ENCODE measurements around the gene IFI44. TPM values are rescaled to one million over a fixed set of nuclear protein-coding genes. Genes with fewer than 3 reads are reported as not detected.

The IFI44 gene
- 33.9 and 35.8 TPM in 2 replicates for total RNA-seq

DNA sequence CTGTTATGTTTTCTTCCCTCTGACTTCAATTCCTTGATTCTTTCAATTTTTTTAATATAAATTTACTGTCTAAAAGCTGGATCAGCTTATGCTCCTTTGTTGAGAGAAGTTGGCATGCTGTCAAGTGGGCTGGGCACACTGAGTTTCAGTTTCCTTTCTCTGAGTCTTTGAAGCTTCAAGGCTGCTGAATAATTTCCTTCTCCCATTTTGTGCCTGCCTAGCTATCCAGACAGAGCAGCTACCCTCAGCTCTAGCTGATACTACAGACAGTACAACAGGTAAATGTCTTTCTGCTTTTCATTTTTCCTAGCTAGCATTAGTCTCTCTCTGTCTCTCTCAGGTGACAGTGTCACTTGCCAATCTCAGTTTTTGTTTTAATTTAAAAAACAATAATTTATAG is at the start of gene IFI44:
TSS of gene IFI44 (plus strand) at position 204 of the 400 bp plus-strand sequence. CDS start 365 bp downstream, outside the sequence.
- peak within 1 kb of the TSS; percentile 72 for H2AFZ ChIP-seq (ENCODE audit: low read length)
- H3K9me3 ChIP-seq (ENCODE audit: low read depth, low read length): no peaks in the 10 kb centered on the region
- no peaks in the 10 kb centered on the region for H3K27me3 ChIP-seq (ENCODE audit: insufficient read depth, low read length)
- H3K27ac ChIP-seq (ENCODE audit: low read depth, low read length): peak within 1 kb of the TSS; percentile 12
- peaks cover 14% of the 10 kb centered on the region for H3K79me2 ChIP-seq (ENCODE audit: insufficient read depth, low read length)
- no peak for TF ChIP-seq CTCF (IDR thresholded peaks at IDR 0.05; ENCODE audit: extremely low read depth, low read depth, low read length)
- peaks cover 2% of the 10 kb centered on the region for H3K4me1 ChIP-seq (ENCODE audit: insufficient read depth, low read length)
- peak within 1 kb of the TSS; percentile 76 for H3K4me2 ChIP-seq (ENCODE audit: insufficient read depth, low read length)
- peak; percentile 72 for DNase-seq (ENCODE audit: insufficient read length, low spot score, missing footprints)
- H3K4me3 ChIP-seq (ENCODE audit: insufficient read depth, low read length): peak within 1 kb of the TSS; percentile 61
- H4K20me1 ChIP-seq (ENCODE audit: insufficient read depth, low read length): no peaks in the 10 kb centered on the region
- no peaks in the 10 kb centered on the region for H3K36me3 ChIP-seq (ENCODE audit: insufficient read depth, low read length)

DNA sequence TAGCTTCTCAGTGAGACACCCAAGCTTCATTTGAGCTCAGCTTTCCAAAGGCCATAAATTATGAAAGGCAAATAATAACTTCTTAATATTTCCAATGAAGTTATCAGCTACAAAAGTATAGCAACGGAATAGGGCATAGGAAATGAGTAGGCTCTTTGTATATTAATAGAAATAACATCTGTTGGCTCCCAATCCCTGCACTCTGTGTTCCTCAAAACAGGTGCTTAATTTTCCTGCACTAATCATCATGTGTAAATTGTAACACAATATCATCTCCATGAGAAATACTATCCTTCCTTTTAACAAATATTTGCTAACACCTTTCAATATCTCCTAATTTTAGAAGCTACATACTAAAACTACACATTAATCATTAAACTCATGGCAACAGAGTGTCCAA is 48.6 kb upstream of the IFI44 start:
- Histone ChIP-seq H3K79me2 (ENCODE audit: insufficient read depth, low read length) (no peaks in the 10 kb centered on the region), H3K36me3 (ENCODE audit: insufficient read depth, low read length) (no peaks in the 10 kb centered on the region), H3K9me3 (ENCODE audit: low read depth, low read length) (no peaks in the 10 kb centered on the region), H3K27me3 (ENCODE audit: insufficient read depth, low read length) (no peaks in the 10 kb centered on the region), H3K4me3 (ENCODE audit: insufficient read depth, low read length) (no peak overlapping the region), H3K27ac (ENCODE audit: low read depth, low read length) (no peak overlapping the region), H4K20me1 (ENCODE audit: insufficient read depth, low read length) (no peaks in the 10 kb centered on the region), H3K4me1 (ENCODE audit: insufficient read depth, low read length) (no peaks in the 10 kb centered on the region), H3K4me2 (ENCODE audit: insufficient read depth, low read length) (no peak overlapping the region), H2AFZ (ENCODE audit: low read length) (no peak overlapping the region)
- DNase-seq (ENCODE audit: insufficient read length, low spot score, missing footprints): no peak
- no peak for TF ChIP-seq CTCF (IDR thresholded peaks at IDR 0.05; ENCODE audit: extremely low read depth, low read depth, low read length)

DNA sequence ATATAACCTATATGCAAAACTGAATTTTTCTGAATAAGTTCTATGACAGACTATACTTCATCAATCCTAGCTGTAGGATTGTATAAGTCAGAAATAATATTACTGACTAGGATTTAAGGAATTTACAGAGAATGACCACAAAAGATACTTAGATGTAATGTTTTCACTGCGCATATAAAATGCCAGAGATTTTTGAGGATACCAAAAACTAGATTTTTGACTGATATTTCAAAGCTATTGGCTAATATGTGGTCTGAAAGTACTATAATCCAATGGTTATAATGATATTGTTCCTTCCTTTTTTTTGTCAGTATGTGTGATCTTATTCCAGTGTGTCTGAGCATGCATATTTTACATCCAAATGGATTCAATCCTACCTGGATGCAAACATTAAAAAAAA is 46.4 kb upstream of the IFI44 start:
- H3K27ac ChIP-seq (ENCODE audit: low read depth, low read length): no peak overlapping the region
- H3K4me2 ChIP-seq (ENCODE audit: insufficient read depth, low read length): no peak overlapping the region
- no peak for DNase-seq (ENCODE audit: insufficient read length, low spot score, missing footprints)

DNA sequence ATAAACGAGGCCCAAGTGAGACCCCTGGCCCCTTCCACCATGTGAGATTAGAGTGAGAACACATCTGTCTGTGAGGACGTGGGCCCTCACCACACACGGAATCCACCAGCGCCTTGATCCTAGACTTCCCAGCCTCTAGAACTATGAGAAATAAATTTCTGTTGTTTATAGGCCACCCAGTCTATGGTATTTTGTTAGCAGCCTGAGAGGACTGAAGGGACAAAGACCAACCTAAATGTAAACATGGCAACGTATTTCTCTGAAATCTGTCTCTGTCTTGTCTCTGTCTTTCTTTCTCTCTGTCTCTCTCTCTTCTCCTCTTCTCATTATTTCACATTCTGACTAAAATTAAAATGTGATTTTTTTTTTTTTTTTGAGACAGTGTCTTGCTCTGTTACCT is 45.0 kb upstream of the IFI44 start:
- H3K4me3 ChIP-seq (ENCODE audit: insufficient read depth, low read length): no peak overlapping the region
- no peak overlapping the region for H3K4me2 ChIP-seq (ENCODE audit: insufficient read depth, low read length)
- H3K4me1 ChIP-seq (ENCODE audit: insufficient read depth, low read length): peaks cover 5% of the 10 kb centered on the region
- H2AFZ ChIP-seq (ENCODE audit: low read length): no peak overlapping the region
- H3K27ac ChIP-seq (ENCODE audit: low read depth, low read length): no peak overlapping the region
- H3K9me3 ChIP-seq (ENCODE audit: low read depth, low read length): no peaks in the 10 kb centered on the region
- H4K20me1 ChIP-seq (ENCODE audit: insufficient read depth, low read length): no peaks in the 10 kb centered on the region
- H3K36me3 ChIP-seq (ENCODE audit: insufficient read depth, low read length): no peaks in the 10 kb centered on the region
- DNase-seq (ENCODE audit: insufficient read length, low spot score, missing footprints): no peak
- H3K79me2 ChIP-seq (ENCODE audit: insufficient read depth, low read length): no peaks in the 10 kb centered on the region
- no peak for TF ChIP-seq CTCF (IDR thresholded peaks at IDR 0.05; ENCODE audit: extremely low read depth, low read depth, low read length)
- no peaks in the 10 kb centered on the region for H3K27me3 ChIP-seq (ENCODE audit: insufficient read depth, low read length)

More for the DNA sequence above, 46.4 kb upstream of the IFI44 start:
- Histone ChIP-seq H3K27me3 (ENCODE audit: insufficient read depth, low read length) (no peaks in the 10 kb centered on the region), H3K4me1 (ENCODE audit: insufficient read depth, low read length) (peaks cover 5% of the 10 kb centered on the region), H2AFZ (ENCODE audit: low read length) (no peak overlapping the region), H3K79me2 (ENCODE audit: insufficient read depth, low read length) (no peaks in the 10 kb centered on the region), H3K36me3 (ENCODE audit: insufficient read depth, low read length) (no peaks in the 10 kb centered on the region), H4K20me1 (ENCODE audit: insufficient read depth, low read length) (no peaks in the 10 kb centered on the region), H3K4me3 (ENCODE audit: insufficient read depth, low read length) (no peak overlapping the region), H3K9me3 (ENCODE audit: low read depth, low read length) (no peaks in the 10 kb centered on the region)
- no peak for TF ChIP-seq CTCF (IDR thresholded peaks at IDR 0.05; ENCODE audit: extremely low read depth, low read depth, low read length)
